GM19452 (cell line): ENCODE data around the gene JAZF1.

Source experiments
- ATAC-seq: cut with Tn5 transposase; IDR thresholded peaks from one replicate; pipeline ENCODE4 v1.9.1; 2021; ENCODE audit not compliant: unreplicated experiment

The JAZF1 gene

GRCh38 chr7:28180364-28181147 is at the start of gene JAZF1:
Gene JAZF1, minus strand, starts transcription at chr7:28180795.
- ATAC-seq, result peak; percentile 12

- ATAC-seq, result no peak
Measured at GRCh38 chr7:28230261-28230660, 49.7 kb upstream of the JAZF1 start.

DNA sequence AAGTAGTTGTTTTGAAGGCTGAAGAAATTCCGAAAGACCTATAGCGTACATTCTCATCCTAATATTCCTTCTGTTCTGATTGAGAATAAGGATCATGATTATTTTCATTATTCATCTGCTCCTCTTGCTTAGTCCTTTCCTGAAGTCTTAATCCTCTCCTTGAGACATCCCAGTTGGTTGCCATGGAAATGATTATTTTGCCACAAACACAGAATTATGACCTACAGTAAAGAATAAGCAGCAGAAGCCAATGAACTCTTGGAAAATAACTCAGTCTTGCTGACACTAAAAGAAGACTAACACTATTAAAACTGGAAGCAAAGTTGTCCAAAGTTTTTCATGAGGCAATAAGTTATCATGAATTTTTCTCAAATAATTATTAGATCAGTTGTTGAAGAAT is 47.8 kb upstream of the JAZF1 start:
- no peak for ATAC-seq

DNA sequence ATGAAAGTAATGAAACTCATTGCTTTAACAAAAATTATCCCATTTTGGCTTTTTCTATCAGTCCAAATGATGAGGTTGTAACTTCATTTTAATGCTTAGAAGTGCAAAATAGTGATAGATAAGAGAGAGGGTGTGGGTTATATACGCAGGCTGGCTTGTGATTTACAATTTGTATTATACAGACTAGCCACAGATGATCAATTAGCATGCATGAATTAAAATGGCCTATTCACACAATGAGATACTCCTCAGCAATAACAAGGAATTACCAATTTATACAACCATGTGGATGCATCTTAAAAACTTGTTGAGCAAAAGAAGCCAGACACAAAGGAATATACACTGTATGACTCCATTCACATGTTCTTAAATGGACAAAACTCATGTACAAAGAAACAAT is 45.4 kb upstream of the JAZF1 start:
- ATAC-seq, result no peak

GRCh38 chr7:28225576-28225975 is 45.0 kb upstream of the JAZF1 start:
- ATAC-seq, result no peak

GRCh38 chr7:28224675-28225074 is 44.1 kb upstream of the JAZF1 start:
- no peak for ATAC-seq

DNA sequence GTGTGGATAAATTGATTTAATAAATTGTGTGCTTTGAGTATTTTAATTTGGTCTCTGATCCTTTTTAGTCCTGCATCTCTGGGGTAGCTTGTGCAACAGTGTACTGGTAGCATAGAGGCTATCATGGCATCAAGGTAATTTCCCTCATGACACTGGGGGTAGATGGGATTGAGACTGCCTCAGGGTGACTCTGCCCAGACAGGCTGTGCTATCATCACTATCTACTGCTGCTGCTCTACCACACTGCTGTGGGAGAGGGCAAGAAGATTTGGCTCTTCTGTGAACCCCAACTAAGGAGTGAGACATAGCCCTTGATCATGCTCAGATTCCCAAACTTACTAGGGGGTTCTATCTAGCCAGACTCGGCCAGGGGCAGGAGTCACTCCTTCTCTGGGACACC is 43.6 kb upstream of the JAZF1 start:
- ATAC-seq, result no peak

- no peak for ATAC-seq
Measured at GRCh38 chr7:28222636-28223035, 42.0 kb upstream of the JAZF1 start.

- no peak for ATAC-seq
Measured at GRCh38 chr7:28219793-28220192, 39.2 kb upstream of the JAZF1 start.

- no peak for ATAC-seq
Measured at GRCh38 chr7:28217143-28217542, 36.5 kb upstream of the JAZF1 start.

DNA sequence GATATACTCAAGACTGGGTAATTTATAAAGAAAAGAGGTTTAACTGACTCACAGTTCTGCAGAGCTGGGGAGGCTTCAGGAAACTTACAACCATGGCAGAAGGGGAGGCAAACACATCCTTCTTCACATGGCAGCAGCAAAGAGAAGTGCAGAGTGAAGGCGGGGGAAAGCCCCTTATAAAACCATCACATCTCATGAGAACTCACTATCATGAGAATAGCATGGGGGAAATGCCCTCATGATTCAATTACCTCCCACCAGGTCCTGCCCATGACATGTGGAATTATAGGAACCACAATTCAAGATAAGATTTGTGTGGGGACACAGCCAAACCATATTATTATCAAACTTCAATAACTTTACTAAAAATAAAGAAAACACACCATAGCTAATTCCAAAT is 30.4 kb upstream of the JAZF1 start:
- no peak for ATAC-seq

- ATAC-seq, result no peak
Measured at GRCh38 chr7:28208506-28208905, 27.9 kb upstream of the JAZF1 start.

DNA sequence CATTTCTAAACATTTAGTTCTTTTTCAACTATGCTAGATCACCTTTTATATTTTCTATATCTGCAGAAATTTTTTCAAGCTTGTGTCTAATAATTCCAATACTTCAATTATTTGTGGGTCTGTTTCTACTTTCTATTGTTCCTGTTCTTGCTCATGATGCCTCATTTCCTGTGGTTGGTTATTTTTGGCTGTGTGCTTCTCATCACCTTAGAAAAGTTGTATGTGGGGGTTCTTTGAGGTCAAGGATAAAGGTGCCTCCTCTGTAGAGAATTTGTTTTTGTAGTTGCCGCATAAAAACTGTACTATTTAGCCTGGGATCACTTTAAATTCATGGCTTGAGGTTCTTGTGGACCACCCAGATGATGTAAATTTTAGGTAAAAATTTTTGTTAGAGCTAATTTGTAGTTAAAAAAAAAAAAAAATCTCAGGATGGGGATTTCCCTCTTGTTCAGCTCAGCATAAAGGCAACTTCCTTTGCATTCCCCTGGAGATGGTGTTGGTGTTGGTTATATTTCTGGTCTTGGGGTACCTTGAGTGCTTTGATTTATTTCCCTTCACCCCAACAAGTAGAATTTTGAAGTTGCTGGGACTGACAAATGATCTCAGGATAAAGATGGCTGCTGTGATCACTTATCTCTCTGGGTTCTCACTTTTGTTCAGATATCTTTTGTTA is 27.0 kb upstream of the JAZF1 start:
- ATAC-seq, result no peak

DNA sequence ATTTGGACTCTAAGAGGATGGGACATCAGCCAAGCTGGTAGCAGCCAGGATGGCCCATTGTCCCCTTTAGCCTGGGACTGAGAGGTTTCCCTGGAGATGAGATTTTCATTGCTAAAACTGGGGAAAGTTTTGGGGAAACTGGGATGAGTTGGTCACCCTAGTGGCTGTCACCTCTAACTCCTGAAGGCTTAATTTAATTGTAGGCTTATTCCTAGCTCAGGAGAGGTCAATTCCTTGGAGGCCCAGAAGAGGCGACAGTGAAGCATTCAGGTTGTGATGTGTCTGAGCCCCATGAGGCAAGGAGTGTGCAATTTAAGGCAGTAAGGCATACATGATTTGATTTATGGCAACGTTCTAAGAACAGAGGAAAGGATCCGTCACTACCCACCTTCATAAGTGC is 24.9 kb upstream of the JAZF1 start:
- no peak for ATAC-seq

DNA sequence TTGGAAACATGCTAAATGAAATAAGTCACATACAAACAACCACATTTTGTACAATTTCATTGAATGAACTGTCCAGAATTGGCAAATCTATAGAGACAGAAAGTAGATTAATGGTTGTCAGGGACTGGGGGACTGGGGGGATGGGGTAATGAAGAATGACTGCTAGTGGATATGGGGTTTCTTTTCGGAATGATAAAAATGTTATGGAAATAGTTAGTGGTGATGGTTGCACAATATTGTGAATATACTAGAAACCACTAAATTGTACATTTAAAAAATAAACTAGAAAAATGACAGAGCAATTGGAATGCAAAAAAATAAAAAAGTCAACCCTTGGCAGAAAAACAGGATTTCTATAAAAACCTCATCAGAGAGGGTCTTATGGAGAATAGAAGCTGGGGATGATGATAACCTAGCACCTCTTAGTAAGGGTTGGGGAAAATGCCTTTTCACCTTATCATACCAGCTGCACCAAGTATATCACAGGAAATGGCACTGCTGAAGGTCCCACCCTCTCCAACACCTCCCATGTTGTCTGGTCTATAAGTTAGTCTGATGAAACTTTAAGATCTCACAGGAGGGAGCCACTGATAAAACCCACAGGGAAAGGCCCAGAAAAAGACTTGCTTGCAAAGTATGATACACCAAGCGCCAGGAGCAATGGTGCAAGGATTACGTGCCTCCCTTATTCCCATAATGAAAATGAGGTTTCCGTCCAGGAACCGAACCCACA is 23.1 kb upstream of the JAZF1 start:
- ATAC-seq, result no peak

DNA sequence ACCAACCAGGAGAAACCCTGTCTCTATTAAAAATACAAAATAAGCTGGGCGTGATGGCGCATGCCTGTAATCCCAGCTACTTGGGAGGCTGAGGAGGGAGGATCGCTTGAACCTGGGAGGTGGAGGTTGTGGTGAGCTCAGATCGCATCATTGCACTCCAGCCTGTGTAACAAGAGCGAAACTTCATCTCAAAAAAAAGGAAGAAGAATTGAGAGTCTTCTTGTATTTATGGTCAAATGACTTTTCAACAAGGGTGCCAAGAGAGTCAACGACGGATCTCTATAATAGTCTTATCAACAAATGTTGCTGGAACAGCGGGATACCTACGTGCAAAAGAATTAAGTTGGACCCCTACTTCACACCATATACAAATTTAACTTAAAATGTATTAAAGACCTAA is 21.6 kb upstream of the JAZF1 start:
- no peak for ATAC-seq

- ATAC-seq, result no peak
Measured at GRCh38 chr7:28201131-28201530, 20.5 kb upstream of the JAZF1 start.

DNA sequence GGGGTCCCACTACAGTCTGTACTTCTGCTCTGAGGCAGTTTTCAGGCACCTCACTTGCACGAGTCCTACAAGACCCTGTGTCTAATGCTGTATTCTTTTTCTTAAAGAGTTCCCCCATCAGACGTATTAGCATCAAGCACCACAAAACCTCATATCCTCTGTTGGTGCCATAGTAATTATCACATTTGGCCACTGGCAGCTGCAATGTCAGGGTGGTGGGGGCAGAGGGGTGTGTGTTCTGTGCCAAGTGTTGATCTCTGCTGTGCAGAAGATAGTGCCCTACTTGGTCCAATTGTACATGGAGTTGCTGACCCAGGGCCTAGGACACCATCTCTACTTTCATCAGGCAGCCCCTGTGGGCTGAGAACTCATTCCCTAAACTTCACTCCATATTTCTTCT is 20.0 kb upstream of the JAZF1 start:
- ATAC-seq, result no peak

GRCh38 chr7:28199021-28199510 is 18.5 kb upstream of the JAZF1 start:
- ATAC-seq, result no peak

- ATAC-seq, result no peak
Measured at GRCh38 chr7:28195910-28196620, 15.5 kb upstream of the JAZF1 start.
